K562 (cell line): ENCODE measurements around the gene RASL12. TPM values are rescaled to one million over a fixed set of nuclear protein-coding genes. Genes with fewer than 3 reads are reported as not detected.

ENCODE experiments used
- ATAC-seq: fragments of 200-7000 bp; cut with Tn5 transposase; 3 replicates; pipeline ENCODE4 v1.9.1; 2020; ENCODE audit warnings: moderate library complexity
- BruUV-seq: library from RNA; stranded (reverse); fragments of 400-500 nt; replicated peaks from 2 replicates; lab custom pipeline; 2021; lab: Mats Ljungman, UMichigan
- CTCF ChIA-PET: fragments of 300-600 bp; formaldehyde crosslinking; extraction: SDS; loops from one replicate; lab custom pipeline; 2021; ENCODE audit warnings: low intra/inter-chr PET ratio; lab: Yijun Ruan, JAX
- POLR2A ChIA-PET: fragments of 300-600, 350-650 bp; sonication (Branson Sonifier 250); formaldehyde crosslinking; extraction: SDS; loops from one replicate; lab custom pipeline; 2021; ENCODE audit warnings: antibody characterized with exemption, inconsistent platforms; lab: Yijun Ruan, JAX
- DNase-seq, 4 experiments: peaks; one replicate each; pipeline versions ENCODE4 v3.0.0 to v3.0.0-alpha.2; 2011 to 2018; ENCODE audit warnings: low spot score in 3 of 4, mixed read lengths in 3 of 4; ENCODE audit errors: extremely low read depth in 1 of 4
- FAIRE-seq: peaks from 2 replicates; lab custom pipeline; 2011; peaks lifted over from hg19 to GRCh38; lab: Jason Lieb, UNC
- H2AFZ ChIP-seq: 2 replicates; pipeline ENCODE4 v1.6.0; 2011; ENCODE audit warnings: low read depth, low read length, control low read depth, inconsistent platforms
- H3K27ac ChIP-seq: fragments of 200-600 bp; 3 replicates; pipeline ENCODE4 v1.8.0; 2011; ENCODE audit warnings: low read depth, mild to moderate bottlenecking, control low read depth, inconsistent platforms, low read length, moderate library complexity, mixed read lengths; ENCODE audit errors: extremely low read depth
- H3K27me3 ChIP-seq, 2 experiments: fragments of 300-600 bp in 1 of 2; 2 replicates in 1 of 2; 3 replicates in 1 of 2; pipeline versions ENCODE4 v1.6.0 to v1.8.0; 2011; ENCODE audit warnings: inconsistent platforms in 2 of 2, low read length in 2 of 2, mild to moderate bottlenecking in 1 of 2, mixed read lengths in 1 of 2, moderate library complexity in 1 of 2; ENCODE audit not compliant: control insufficient read depth in 2 of 2, insufficient read depth in 2 of 2
- H3K36me3 ChIP-seq: fragments of 300-600 bp; 3 replicates; pipeline ENCODE4 v1.8.0; 2011; ENCODE audit warnings: mild to moderate bottlenecking, low read length, inconsistent platforms; ENCODE audit not compliant: control insufficient read depth, insufficient read depth
- H3K4me1 ChIP-seq, 2 experiments: fragments of 200-600 bp in 1 of 2; replicated peaks in 1 of 2; 2 replicates in 1 of 2; 3 replicates in 1 of 2; pipeline versions ENCODE4 v1.5.1 to v1.8.0; 2011; ENCODE audit warnings: inconsistent platforms in 2 of 2, low read length in 2 of 2, mild to moderate bottlenecking in 1 of 2, mixed read lengths in 1 of 2, moderate library complexity in 1 of 2; ENCODE audit not compliant: control insufficient read depth in 2 of 2, insufficient read depth in 2 of 2
- H3K4me2 ChIP-seq: 2 replicates; pipeline ENCODE4 v1.6.1; 2011; ENCODE audit warnings: low read length, control low read depth, inconsistent platforms, mixed read lengths; ENCODE audit not compliant: insufficient read depth
- H3K4me3 ChIP-seq: fragments of 200-600 bp; sonication (generic), shearing (Covaris generic); 2 replicates; pipeline ENCODE4 v1.5.1; 2016; ENCODE audit warnings: control low read depth, inconsistent platforms
- H3K79me2 ChIP-seq: fragments of 200-600 bp; 3 replicates; pipeline ENCODE4 v1.8.0; 2011; ENCODE audit warnings: low read length, inconsistent platforms; ENCODE audit not compliant: control insufficient read depth, insufficient read depth
- H3K9ac ChIP-seq, 2 experiments: 2 replicates each; pipeline versions ENCODE4 v1.6.0 to v1.6.1; 2011; ENCODE audit warnings: low read depth in 2 of 2, low read length in 2 of 2, control low read depth in 1 of 2, inconsistent platforms in 1 of 2, mild to moderate bottlenecking in 1 of 2, mixed read lengths in 1 of 2; ENCODE audit not compliant: insufficient read depth in 1 of 2
- H3K9me1 ChIP-seq: one replicate; pipeline ENCODE4 v1.6.0; 2011; ENCODE audit warnings: inconsistent platforms, mild to moderate bottlenecking, low read length, moderate library complexity; ENCODE audit not compliant: control insufficient read depth, insufficient read depth
- H3K9me3 ChIP-seq: replicated peaks from 2 replicates; pipeline ENCODE4 v1.5.1; 2011; ENCODE audit warnings: low read depth, low read length, inconsistent platforms; ENCODE audit not compliant: control insufficient read depth, insufficient read depth
- H4K20me1 ChIP-seq: replicated peaks from 2 replicates; pipeline ENCODE4 v1.6.1; 2011; ENCODE audit warnings: low read length, inconsistent platforms, mixed read lengths; ENCODE audit not compliant: control insufficient read depth, insufficient read depth
- BHLHE40 ChIP-seq: IDR thresholded peaks from 2 replicates; pipeline ENCODE4 v1.6.1; 2011; ENCODE audit warnings: low read length, improper control_type of control experiment
- CTCF ChIP-seq, 3 experiments: IDR thresholded peaks in 2 of 3; conservative IDR thresholded peaks in 1 of 3; 2 replicates each; pipeline ENCODE4 v1.5.1; 2011 to 2012; ENCODE audit warnings: low read length in 3 of 3, mild to moderate bottlenecking in 3 of 3, control low read depth in 2 of 3, improper control_type of control experiment in 1 of 3, inconsistent platforms in 1 of 3, low read depth in 1 of 3, mixed read lengths in 1 of 3, moderate library complexity in 1 of 3; ENCODE audit not compliant: insufficient read depth in 2 of 3
- FUS ChIP-seq: fragments of 200-400 bp; formaldehyde crosslinking; optimal IDR thresholded peaks from 2 replicates; pipeline ENCODE3; 2017; ENCODE audit warnings: low read depth, low read length
- GABPB2 ChIP-seq: fragments of 250-450 bp; sonication (Bioruptor Pico); conservative IDR thresholded peaks from 2 replicates; pipeline ENCODE4 v1.5.1; 2021; ENCODE audit warnings: mild to moderate bottlenecking
- HCFC1 ChIP-seq: IDR thresholded peaks from 2 replicates; pipeline ENCODE4 v1.6.1; 2012; ENCODE audit warnings: low read depth, low read length, improper control_type of control experiment
- MYC ChIP-seq, 2 experiments: fragments of 250-450 bp in 1 of 2; sonication (Bioruptor Pico) in 1 of 2; IDR thresholded peaks; 2 replicates each; pipeline versions ENCODE4 v1.5.1 to v1.6.1; 2012 to 2021; ENCODE audit warnings: low read depth in 2 of 2, borderline replicate concordance in 1 of 2, improper control_type of control experiment in 1 of 2, low read length in 1 of 2, mild to moderate bottlenecking in 1 of 2, moderate library complexity in 1 of 2
- PHB ChIP-seq: fragments of 250-450 bp; sonication (Bioruptor Pico); IDR thresholded peaks from 2 replicates; pipeline ENCODE4 v1.5.0; 2021
- PML ChIP-seq: IDR thresholded peaks from 2 replicates; pipeline ENCODE4 v1.6.1; 2012; ENCODE audit warnings: low read length, inconsistent platforms
- RAD21 ChIP-seq, 2 experiments: fragments of 250-450 bp in 1 of 2; fragments of 450-650 bp in 1 of 2; sonication (Bioruptor Pico) in 1 of 2; formaldehyde crosslinking in 1 of 2; IDR thresholded peaks in 1 of 2; conservative IDR thresholded peaks in 1 of 2; 2 replicates each; pipeline versions ENCODE4 v1.4.0 to v1.8.0; 2020 to 2022; ENCODE audit warnings: mild to moderate bottlenecking in 2 of 2, moderate library complexity in 1 of 2
- RUNX1 ChIP-seq: sonication (generic); IDR thresholded peaks from 2 replicates; pipeline ENCODE4 v1.6.1; 2016; ENCODE audit warnings: antibody characterized with exemption, low read depth
- SMC3 ChIP-seq: conservative IDR thresholded peaks from 2 replicates; pipeline ENCODE4 v1.6.1; 2011; ENCODE audit warnings: low read depth, low read length, improper control_type of control experiment; ENCODE audit not compliant: insufficient read depth
- SRF ChIP-seq, 2 experiments: fragments of 250-450, 450-650 bp in 1 of 2; sonication (Bioruptor Pico) in 1 of 2; sonication (generic) in 1 of 2; formaldehyde crosslinking; IDR thresholded peaks; 2 replicates each; pipeline versions ENCODE4 v1.5.0 to v1.5.1; 2020 to 2022; ENCODE audit warnings: mild to moderate bottlenecking in 1 of 2, missing genetic modification reagents in 1 of 2
- SRSF7 ChIP-seq: fragments of 200-400 bp; formaldehyde crosslinking; optimal IDR thresholded peaks from 2 replicates; pipeline ENCODE3; 2017; ENCODE audit warnings: mild to moderate bottlenecking, low read depth, low read length
- USF2 ChIP-seq: sonication (generic); formaldehyde crosslinking; IDR thresholded peaks from 2 replicates; pipeline ENCODE4 v1.5.0; 2020; ENCODE audit warnings: missing genetic modification reagents
- WHSC1 ChIP-seq: IDR thresholded peaks from one replicate; pipeline ENCODE4 v1.6.1; 2012; ENCODE audit warnings: low read length, control low read depth, inconsistent platforms
- ZNF140 ChIP-seq: fragments of 250-450 bp; sonication (Bioruptor Pico); IDR thresholded peaks from 2 replicates; pipeline ENCODE4 v1.8.0; 2021; ENCODE audit warnings: moderate library complexity, mild to moderate bottlenecking, inconsistent platforms
- ZNF174 ChIP-seq: fragments of 250-450 bp; sonication (Bioruptor Pico); IDR thresholded peaks from 2 replicates; pipeline ENCODE4 v1.4.0; 2020; ENCODE audit warnings: mild to moderate bottlenecking
- ZNF436 ChIP-seq: fragments of 250-450, 450-650 bp; sonication (Bioruptor Pico); formaldehyde crosslinking; IDR thresholded peaks from 2 replicates; pipeline ENCODE4 v1.7.0; 2020; ENCODE audit warnings: mild to moderate bottlenecking
- WGBS: fragments of 100-300 bp; shearing (Covaris generic); methylation state at CpG from one replicate; pipeline ENCODE4 v1.1.6; 2016; ENCODE audit warnings: low coverage, mixed read lengths; ENCODE audit not compliant: insufficient coverage; ENCODE audit errors: missing lambda C conversion rate; 5-methylcytosine and 5-hydroxymethylcytosine counted together
- in situ Hi-C: fragments of 300-500 bp; cut with MboI; formaldehyde crosslinking; loops from 4 replicates; pipeline ENCODE4 v1.15.0; 2018; ENCODE audit warnings: inconsistent platforms, mixed read lengths
- intact Hi-C: fragments of 100-400 bp; cut with micrococcal nuclease; formaldehyde crosslinking; loops from 2 replicates; pipeline ENCODE4 v1.14.2; 2022
- polyA plus RNA-seq, 8 experiments: library from polyadenylated mRNA; depleted of rRNA in 4 of 8; stranded (reverse) in 5 of 8; unstranded in 3 of 8; fragments of >200 nt; fragmentation: Nextera tagmentation in 2 of 8; fragmentation: Illumina TruSeq in 1 of 8; extraction: Ambion mirVana in 2 of 8; extraction: Trizol in 1 of 8; gene quantifications; 2 replicates each; pipeline versions ENCODE4 v1.2.1 to v1.2.3, GENCODE V29; 2011 to 2014; ENCODE audit warnings: inconsistent platforms in 1 of 8, missing spikeins in 1 of 8
- total RNA-seq, 7 experiments: library from RNA; depleted of rRNA in 6 of 7; stranded (reverse); fragments of >200 nt in 6 of 7; fragmentation: Illumina TruSeq in 2 of 7; extraction: Trizol in 2 of 7; gene quantifications; 2 replicates each; pipeline versions ENCODE4 v1.2.1 to v1.2.3, GENCODE V29; 2011 to 2021; ENCODE audit warnings: low replicate concordance in 1 of 7

RASL12 gene
- total and polyA plus RNA-seq, 9 of the 15 experiments (the other 6 are each of a cell fraction or from before 2014, with no cell fraction given) = not detected

DNA sequence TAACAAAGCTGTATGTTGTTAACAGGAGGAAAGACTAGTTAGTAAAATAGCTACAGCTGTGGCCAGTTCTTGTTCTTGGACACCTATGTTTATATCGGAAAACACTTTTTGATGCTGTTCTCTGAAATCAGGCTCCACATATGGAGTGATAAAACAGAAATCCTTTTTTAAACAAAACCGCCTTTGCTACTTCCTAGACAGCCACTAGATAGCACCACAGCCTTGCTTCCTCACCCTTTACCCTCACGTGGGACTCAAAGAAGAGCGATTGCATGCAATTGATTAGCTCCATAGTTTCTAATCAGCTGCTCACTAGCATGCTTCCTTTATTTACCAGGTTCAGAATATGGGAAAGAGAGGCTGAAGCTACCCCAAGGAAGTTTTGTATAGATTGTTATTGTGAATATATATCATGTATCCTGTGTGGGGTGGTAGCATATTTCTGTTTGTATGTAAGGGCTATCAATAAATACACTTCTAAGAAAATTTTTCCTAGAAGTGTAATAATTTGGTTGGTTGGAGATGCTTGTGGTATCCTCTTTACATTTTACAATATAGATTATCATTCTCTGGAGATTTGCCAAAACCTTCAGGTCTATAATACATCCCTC lies 34.0 kb downstream of the RASL12 start:
- Histone ChIP-seq H3K9me1 (no peaks in the 10 kb centered on the region), H3K4me1 (peaks cover 3 to 7% of the 10 kb centered on the region in 2 experiments; a peak in 3 of 5 replicates), H3K4me2 (no peak overlapping the region), H3K9ac (no peak overlapping the region), H4K20me1 (no peaks in the 10 kb centered on the region), H3K9me3 (no peaks in the 10 kb centered on the region), H2AFZ (peak overlapping the region; percentile 55), H3K79me2 (peaks cover 6% of the 10 kb centered on the region), H3K36me3 (no peaks in the 10 kb centered on the region), H3K27me3 (peaks cover 0 to 5% of the 10 kb centered on the region in 2 experiments; a peak in 1 of 5 replicates), H3K4me3 (no peak overlapping the region), H3K27ac (no peak overlapping the region)
- in situ Hi-C loops = loop anchor here (10.0 kb wide), 1 partner anchor 299 kb away; no protein-coding TSS in a partner anchor
- ChIA-PET POLR2A (interaction anchor here (0.6 to 1.4 kb wide), 2 partner anchors 44 to 271 kb away, joined by 4 to 9 read pairs; partner anchors contain the start of gene RNU5B-1), CTCF (interaction anchor here (0.6 to 2.9 kb wide), 8 partner anchors 9 to 351 kb away, joined by 3 to 17 read pairs (median 4); no protein-coding TSS in a partner anchor)
- intact Hi-C loops = loop anchor here (2.0 to 10.0 kb wide), 5 partner anchors 54 to 351 kb away; no protein-coding TSS in a partner anchor
- ATAC-seq (peak; percentile 59), DNase-seq (peak; percentile 27 to 53 (median 44)), FAIRE-seq (peak; percentile 64)
- no TSS peak for BruUV-seq
- 0% methylated on average over 4 of the region's 4 CpGs for WGBS
- no peak for TF ChIP-seq HCFC1
- TF ChIP-seq CTCF (IDR thresholded peaks at IDR 0.05 in 2 of 3, conservative IDR thresholded peaks at IDR 0.05 in 1 of 3; ENCODE audit: insufficient read depth in 2 of 3, low read depth in 1 of 3, low read length in 3 of 3) = peak; percentile 48 to 75 (median 69); a peak in 5 of 6 replicates
- TF ChIP-seq ZNF174 (CRISPR knock-in tag) = no peak
- no peak for TF ChIP-seq GABPB2
- TF ChIP-seq PML = no peak
- TF ChIP-seq USF2 (CRISPR knock-in tag) = peak; percentile 75
- TF ChIP-seq RAD21 (CRISPR knock-in tag; conservative IDR thresholded peaks at IDR 0.05 in 1 of 2, IDR thresholded peaks at IDR 0.05 in 1 of 2) = peak in 1 of 2 experiments; percentile 70; a peak in 3 of 4 replicates
- TF ChIP-seq SMC3 = peak; percentile 40; the same call in 1 of the 2 replicates
- no peak for TF ChIP-seq ZNF436 (CRISPR knock-in tag)
- no peak for TF ChIP-seq WHSC1
- TF ChIP-seq FUS = no peak
- peak; percentile 79 for TF ChIP-seq BHLHE40
- no peak for TF ChIP-seq PHB (CRISPR knock-in tag)
- no peak for TF ChIP-seq ZNF140 (CRISPR knock-in tag)
- TF ChIP-seq MYC (IDR thresholded peaks at IDR 0.05; ENCODE audit: low read depth, low read length) = 0 out of 2 replicates have a peak, but pooled peaks have one; percentile 15
- no peak for TF ChIP-seq MYC (CRISPR knock-in tag; IDR thresholded peaks at IDR 0.05; ENCODE audit: borderline replicate concordance, low read depth)
- 0 out of 4 replicates have a peak, but pooled peaks of 1 of the 2 experiments have one; percentile 32 for TF ChIP-seq SRF (CRISPR knock-in tag; IDR thresholded peaks at IDR 0.05)
- TF ChIP-seq RUNX1 = no peak
- no peak for TF ChIP-seq SRSF7
